GM12801 (cell line): ENCODE data around the gene VMP1.

ENCODE experiments used
- TF ChIP-seq, protein P1 (sequence below): IDR thresholded peaks from one replicate; pipeline ENCODE4 v1.5.1; 2011; ENCODE audit warnings: control low read depth; ENCODE audit not compliant: insufficient read length; ENCODE audit errors: extremely low read depth

VMP1 gene

DNA sequence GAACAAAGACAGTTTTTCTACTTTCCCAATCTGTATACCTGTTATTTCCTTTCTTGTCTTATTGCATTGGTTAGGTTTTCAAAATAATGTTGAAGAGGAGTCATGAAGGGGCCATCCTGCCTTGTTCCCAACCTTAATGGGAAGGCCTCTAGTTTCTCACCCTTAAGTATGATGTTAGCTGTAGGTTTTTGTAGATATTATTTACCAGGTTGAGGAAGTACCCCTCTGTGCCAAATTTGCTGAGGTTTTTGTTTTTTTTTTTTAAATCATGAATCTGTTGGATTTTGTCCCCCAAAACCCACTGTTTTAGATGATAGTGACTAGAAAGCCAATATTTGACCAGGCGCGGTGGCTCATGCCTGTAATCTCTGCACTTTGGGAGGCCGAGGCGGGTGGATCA is 36.4 kb downstream of the VMP1 start:
- TF ChIP-seq, protein P1, sequence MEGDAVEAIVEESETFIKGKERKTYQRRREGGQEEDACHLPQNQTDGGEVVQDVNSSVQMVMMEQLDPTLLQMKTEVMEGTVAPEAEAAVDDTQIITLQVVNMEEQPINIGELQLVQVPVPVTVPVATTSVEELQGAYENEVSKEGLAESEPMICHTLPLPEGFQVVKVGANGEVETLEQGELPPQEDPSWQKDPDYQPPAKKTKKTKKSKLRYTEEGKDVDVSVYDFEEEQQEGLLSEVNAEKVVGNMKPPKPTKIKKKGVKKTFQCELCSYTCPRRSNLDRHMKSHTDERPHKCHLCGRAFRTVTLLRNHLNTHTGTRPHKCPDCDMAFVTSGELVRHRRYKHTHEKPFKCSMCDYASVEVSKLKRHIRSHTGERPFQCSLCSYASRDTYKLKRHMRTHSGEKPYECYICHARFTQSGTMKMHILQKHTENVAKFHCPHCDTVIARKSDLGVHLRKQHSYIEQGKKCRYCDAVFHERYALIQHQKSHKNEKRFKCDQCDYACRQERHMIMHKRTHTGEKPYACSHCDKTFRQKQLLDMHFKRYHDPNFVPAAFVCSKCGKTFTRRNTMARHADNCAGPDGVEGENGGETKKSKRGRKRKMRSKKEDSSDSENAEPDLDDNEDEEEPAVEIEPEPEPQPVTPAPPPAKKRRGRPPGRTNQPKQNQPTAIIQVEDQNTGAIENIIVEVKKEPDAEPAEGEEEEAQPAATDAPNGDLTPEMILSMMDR: no peak

DNA sequence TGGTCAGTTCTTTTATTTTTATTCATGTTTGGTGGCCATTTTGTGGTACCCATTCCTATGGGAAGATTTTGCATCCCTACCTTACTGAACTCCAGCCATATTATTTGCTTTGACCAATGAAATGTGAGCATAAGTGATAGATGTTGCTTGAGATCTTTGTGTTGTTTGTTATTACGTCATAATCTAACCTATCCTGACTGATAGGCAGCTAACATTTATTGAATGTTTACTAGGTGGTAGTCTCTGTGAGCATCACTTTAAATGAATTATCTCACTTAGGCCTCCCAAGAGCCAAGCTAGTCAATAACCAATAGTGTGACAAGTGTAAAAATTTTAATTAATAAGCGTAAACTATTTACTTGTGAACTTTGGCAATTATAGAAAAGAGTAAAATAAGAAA is 37.6 kb downstream of the VMP1 start:
- TF ChIP-seq, protein P1: no peak

DNA sequence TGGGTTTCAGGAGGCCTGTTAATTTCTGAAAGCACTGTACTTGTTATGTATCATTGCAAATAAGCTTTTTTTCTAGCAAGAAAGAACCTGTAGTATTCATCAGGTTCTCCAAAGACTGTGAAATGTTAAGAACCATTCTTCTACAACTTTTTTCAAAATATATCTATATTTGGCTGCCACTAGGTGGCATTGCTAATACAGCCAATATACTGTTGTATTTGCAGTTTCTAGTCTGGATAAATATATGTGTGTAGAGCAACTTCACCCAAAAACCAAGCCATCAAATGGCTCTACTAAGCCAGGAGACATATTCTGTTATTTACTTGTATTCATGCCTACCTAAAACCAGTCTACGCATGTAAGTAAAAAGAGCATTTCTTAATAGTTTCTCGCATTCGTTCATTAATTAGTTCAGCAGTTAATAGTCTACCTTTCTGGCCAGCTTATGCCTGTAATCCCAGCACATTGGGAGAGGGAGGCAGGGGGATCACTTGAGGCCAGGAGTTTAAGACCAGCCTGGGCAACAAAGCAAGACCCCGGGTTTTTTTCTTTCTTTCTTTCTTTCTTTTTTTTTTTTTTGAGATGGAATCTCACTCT is 39.5 kb downstream of the VMP1 start:
- TF ChIP-seq, protein P1: no peak

DNA sequence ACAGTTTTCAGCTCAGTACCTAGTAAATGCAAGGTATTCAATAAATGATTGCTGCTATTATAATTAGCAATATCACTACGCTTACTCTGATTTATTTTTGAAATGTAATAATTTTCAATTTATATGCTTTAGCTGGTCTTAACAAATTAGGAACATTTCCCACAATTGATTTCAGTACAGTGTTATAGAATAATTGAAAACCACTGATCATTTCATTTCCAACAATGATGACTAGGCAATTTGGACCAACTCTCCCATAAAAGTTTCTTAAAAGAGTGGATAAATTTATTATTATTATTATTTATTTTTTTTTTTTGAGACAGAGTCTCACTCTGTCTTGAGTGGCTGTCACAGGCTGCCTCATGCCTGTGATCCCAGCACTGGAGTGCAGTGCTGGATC is 41.1 kb downstream of the VMP1 start:
- TF ChIP-seq, protein P1: no peak

DNA sequence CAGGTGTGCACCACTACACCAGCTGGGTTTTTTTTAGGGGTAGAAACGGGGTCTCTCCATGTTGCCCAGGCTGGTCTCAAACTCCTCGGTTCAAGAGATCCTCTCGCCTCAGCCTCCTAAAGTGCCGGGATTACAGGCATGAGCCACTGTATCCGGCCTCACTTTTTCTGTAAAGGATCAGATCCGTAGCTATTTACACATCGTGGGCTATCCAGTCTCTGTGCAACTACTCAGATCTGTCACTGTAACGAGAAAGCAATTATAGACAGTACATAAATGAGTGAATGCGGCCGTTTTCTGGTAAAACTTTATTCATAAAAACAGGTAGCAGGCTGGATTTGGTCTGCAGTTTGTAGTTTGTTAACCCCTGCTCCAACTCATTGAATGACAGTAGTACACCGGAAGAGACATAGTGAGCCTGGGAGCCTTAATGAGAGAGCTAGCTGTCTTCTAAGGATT is 44.5 kb downstream of the VMP1 start:
- TF ChIP-seq, protein P1: no peak

DNA sequence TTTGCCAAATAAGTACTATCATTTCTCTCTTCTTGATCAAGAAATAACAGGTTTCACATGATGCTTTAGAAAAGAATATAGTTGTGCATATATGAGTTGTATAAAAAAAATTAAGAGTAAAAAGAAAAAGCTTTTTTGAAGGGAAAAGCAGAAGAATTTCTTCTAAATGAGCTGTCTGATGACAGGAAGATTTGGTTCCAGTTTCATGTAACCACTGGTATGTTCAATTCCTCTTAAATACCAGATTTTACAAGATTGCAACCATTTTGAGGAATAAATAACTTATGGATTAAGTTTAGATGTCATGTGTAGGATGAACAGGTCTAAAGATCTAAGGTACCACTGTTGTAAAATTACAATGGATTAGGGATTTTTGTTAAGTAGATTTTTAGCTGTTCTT is 45.0 kb downstream of the VMP1 start:
- TF ChIP-seq, protein P1: no peak

DNA sequence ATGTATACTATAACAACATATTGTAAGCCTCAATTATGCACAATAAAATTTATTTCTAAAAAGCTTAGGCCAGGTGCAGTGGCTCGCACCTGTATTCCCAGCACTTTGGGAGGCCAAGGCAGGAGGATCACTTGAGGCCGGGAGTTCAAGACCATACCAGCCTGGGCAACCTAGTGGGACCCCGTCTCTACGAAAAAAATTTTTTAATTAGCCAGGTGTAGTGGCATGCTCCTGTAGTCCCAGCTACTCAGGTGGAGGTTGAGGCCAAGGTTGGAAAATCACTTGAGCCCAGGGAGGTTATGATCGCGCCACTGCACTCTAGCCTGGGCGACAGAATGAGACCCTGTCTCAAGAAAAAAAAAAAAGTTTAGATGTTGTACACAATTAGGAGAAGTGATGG is 45.5 kb downstream of the VMP1 start:
- TF ChIP-seq, protein P1: no peak
